Karpas-422 (cell line): ENCODE data around the gene PRKAG2. TPM values are rescaled to one million over a fixed set of nuclear protein-coding genes. Genes with fewer than 3 reads are reported as not detected.

Experiments used
- DNase-seq: peaks from one replicate; pipeline ENCODE4 v3.0.0-alpha.2; 2015
- H2AFZ ChIP-seq: fragments of 200-600 bp; sonication (generic); 2 replicates; pipeline ENCODE4 v1.6.1; 2014; ENCODE audit warnings: antibody characterized with exemption, low read length, mixed read lengths
- H3K27ac ChIP-seq: fragments of 200-600 bp; sonication (generic); 2 replicates; pipeline ENCODE4 v1.5.1; 2014; ENCODE audit warnings: mild to moderate bottlenecking, low read length, moderate library complexity
- H3K27me3 ChIP-seq: fragments of 200-600 bp; sonication (generic); 2 replicates; pipeline ENCODE4 v1.6.1; 2014; ENCODE audit warnings: low read length, mixed read lengths
- H3K36me3 ChIP-seq: fragments of 200-600 bp; sonication (generic); 2 replicates; pipeline ENCODE4 v1.6.1; 2014; ENCODE audit warnings: low read length, mixed read lengths; ENCODE audit not compliant: insufficient read depth
- H3K4me1 ChIP-seq: fragments of 200-600 bp; sonication (generic); 2 replicates; pipeline ENCODE4 v1.6.1; 2014; ENCODE audit warnings: mild to moderate bottlenecking, low read length, mixed read lengths
- H3K4me2 ChIP-seq: fragments of 200-600 bp; sonication (generic); 2 replicates; pipeline ENCODE4 v1.6.1; 2014; ENCODE audit warnings: low read length, low read depth, mild to moderate bottlenecking; ENCODE audit not compliant: poor library complexity, severe bottlenecking
- H3K4me3 ChIP-seq: fragments of 200-600 bp; sonication (generic); 2 replicates; pipeline ENCODE4 v1.5.1; 2014; ENCODE audit warnings: mild to moderate bottlenecking, antibody characterized with exemption, low read length, mixed read lengths
- H3K79me2 ChIP-seq: fragments of 200-600 bp; sonication (generic); 2 replicates; pipeline ENCODE4 v1.6.1; 2014; ENCODE audit warnings: mild to moderate bottlenecking, low read length, mixed read lengths
- H3K9ac ChIP-seq: fragments of 200-600 bp; sonication (generic); 2 replicates; pipeline ENCODE4 v1.6.0; 2014; ENCODE audit warnings: low read length
- H3K9me2 ChIP-seq: fragments of 200-600 bp; sonication (generic), shearing (Covaris generic); replicated peaks from 2 replicates; pipeline ENCODE4 v1.6.0; 2014; ENCODE audit warnings: mild to moderate bottlenecking, low read length, moderate library complexity; ENCODE audit not compliant: insufficient read depth
- H3K9me3 ChIP-seq: fragments of 300-700, 200-600 bp; sonication (generic); 2 replicates; pipeline ENCODE4 v1.6.1; 2014; ENCODE audit warnings: low read length, mixed read lengths
- H4K20me1 ChIP-seq: fragments of 200-600 bp; sonication (generic); 2 replicates; pipeline ENCODE4 v1.6.1; 2014; ENCODE audit warnings: mild to moderate bottlenecking, antibody characterized with exemption, low read length, low read depth; ENCODE audit not compliant: insufficient read depth
- total RNA-seq: library from RNA; depleted of rRNA; stranded (reverse); fragments of >200 nt; shearing (Covaris generic); gene quantifications from 2 replicates; pipeline ENCODE4 v1.2.3, GENCODE V29; 2014; ENCODE audit warnings: low replicate concordance

Gene PRKAG2
- total RNA-seq, 1 experiment from 2014 or later: 6.3 TPM

DNA sequence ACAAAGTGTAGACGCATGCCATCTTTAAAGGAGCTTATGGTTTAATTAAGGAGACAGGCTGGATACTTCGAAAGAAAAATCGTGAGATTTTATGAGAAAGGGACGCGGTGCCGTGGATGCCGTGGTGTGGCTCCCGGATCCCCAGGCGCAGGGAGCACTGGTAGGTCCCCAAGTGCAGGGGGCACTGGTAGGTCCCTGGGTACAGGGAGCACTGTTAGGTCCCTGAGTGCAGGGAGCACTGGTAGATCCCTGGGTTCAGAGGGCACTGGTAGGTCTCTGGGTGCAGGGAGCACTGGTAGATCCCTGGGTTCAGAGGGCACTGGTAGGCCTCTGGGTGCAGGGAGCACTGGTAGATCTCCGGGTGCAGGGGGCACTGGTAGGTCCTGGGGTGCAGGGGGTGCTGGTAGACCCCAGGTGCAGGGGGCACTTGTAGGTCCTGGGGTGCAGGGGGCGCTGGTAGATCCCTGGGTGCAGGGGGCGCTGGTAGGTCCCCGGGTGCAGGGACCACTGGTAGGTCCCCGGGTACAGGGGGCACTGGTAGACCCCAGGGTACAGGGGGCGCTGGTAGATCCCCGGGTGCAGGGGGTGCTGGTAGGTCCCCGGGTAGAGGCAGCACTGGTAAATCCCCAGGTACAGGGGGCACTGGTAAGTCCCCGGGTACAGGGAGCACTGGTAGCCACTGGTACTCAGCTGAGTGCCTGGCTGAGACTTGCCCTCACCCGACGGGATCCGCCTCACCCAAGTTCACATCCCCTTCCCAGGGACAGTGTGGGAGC lies 14.1 kb downstream of the PRKAG2 start:
- Histone ChIP-seq H3K9ac (no peak overlapping the region), H3K79me2 (no peaks in the 10 kb centered on the region), H3K27me3 (no peaks in the 10 kb centered on the region), H3K4me2 (no peak overlapping the region), H3K27ac (no peak overlapping the region), H3K9me3 (no peaks in the 10 kb centered on the region), H3K4me3 (no peak overlapping the region), H3K4me1 (peaks cover 12% of the 10 kb centered on the region), H2AFZ (no peak overlapping the region), H4K20me1 (no peaks in the 10 kb centered on the region), H3K9me2 (no peaks in the 10 kb centered on the region), H3K36me3 (no peaks in the 10 kb centered on the region)
- no peak for DNase-seq

DNA sequence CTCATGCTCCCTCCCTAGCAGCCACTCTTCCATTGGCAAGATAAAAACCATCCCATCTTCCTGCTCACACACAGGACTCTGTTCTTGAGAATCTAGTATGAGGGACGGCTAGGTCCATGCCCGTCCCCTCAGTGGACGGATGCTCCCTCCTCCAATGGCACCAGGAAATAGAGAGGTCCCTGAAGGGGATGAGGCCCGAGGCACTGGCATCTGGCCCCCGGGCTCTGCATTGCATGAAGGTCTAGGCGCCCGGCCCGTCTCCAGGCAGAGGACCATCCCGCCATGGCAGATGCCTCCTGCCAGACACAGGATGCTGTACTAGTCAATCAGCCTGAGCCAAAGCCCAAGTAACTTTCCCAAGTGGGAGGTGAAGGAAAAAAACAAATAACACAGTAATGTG lies 15.0 kb downstream of the PRKAG2 start:
- Histone ChIP-seq H3K9me2 (no peaks in the 10 kb centered on the region), H3K79me2 (no peaks in the 10 kb centered on the region), H3K4me2 (no peak overlapping the region), H3K9ac (no peak overlapping the region), H2AFZ (no peak overlapping the region), H3K4me3 (no peak overlapping the region), H3K27ac (no peak overlapping the region), H4K20me1 (no peaks in the 10 kb centered on the region), H3K36me3 (no peaks in the 10 kb centered on the region), H3K4me1 (peaks cover 12% of the 10 kb centered on the region), H3K27me3 (no peaks in the 10 kb centered on the region), H3K9me3 (no peaks in the 10 kb centered on the region)
- DNase-seq: no peak

DNA sequence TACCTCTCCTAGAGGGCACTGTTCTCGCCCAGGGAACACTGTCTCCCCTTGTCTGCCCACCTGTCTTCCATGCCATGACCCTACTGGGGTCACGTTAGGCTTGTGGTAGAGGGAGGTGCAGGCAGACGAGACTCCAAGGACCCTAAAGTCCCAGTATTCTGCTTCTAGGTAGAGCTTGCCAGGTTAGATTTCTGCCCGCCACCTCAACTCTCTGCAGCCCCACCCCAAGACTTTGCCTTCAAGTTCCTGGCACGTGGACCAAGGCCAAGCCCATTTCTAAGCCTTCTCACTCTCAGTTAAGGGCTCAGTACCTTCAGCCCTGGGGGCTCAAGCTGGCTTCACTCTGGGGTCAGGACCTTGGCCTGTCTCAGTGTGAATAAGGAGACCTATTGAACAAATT lies 16.1 kb downstream of the PRKAG2 start:
- no peaks in the 10 kb centered on the region for H4K20me1 ChIP-seq
- no peak overlapping the region for H3K4me2 ChIP-seq
- peaks cover 12% of the 10 kb centered on the region for H3K4me1 ChIP-seq
- H3K79me2 ChIP-seq: no peaks in the 10 kb centered on the region
- H3K9ac ChIP-seq: no peak overlapping the region
- H3K9me2 ChIP-seq: no peaks in the 10 kb centered on the region
- no peaks in the 10 kb centered on the region for H3K9me3 ChIP-seq
- no peak for DNase-seq
- H3K36me3 ChIP-seq: no peaks in the 10 kb centered on the region
- no peak overlapping the region for H3K27ac ChIP-seq
- H3K4me3 ChIP-seq: no peak overlapping the region
- H3K27me3 ChIP-seq: no peaks in the 10 kb centered on the region
- no peak overlapping the region for H2AFZ ChIP-seq

DNA sequence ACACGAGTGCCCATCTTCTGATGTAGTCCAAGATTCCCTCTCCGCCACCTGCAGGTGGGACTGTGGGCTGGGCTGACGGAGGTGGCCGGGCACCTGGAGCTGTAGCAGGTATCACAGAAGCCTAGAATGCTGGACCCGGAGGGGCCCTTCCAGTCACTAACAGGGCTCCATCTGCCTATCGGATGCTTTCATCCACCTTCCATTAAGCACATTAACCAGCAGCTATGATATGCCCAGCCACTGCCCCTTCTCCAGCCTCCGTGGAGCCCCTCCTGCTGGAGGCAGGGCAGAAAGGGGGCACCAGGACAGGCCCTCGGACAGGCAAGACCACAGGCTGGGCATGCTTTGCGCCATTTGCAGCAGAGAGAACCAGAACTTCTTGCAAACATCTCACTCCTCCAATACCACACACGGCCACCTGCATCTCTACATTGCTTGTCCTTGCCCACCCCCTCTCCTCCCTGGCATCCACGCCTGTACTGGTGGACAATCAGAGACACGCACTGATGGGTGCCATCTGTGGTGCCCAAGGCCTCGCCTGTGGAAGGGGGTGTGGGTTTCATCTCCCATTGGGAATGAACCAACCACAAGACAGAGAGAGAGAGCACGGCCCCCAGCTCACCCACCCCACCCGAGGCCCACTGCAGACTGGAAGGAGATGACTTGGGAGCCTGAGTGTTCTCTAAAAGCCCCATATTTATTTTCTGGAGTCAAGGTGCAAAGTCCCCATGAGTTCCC lies 16.8 kb downstream of the PRKAG2 start:
- DNase-seq: no peak
- H3K4me3 ChIP-seq: no peak overlapping the region
- no peak overlapping the region for H3K9ac ChIP-seq
- no peaks in the 10 kb centered on the region for H4K20me1 ChIP-seq
- no peaks in the 10 kb centered on the region for H3K9me3 ChIP-seq
- H3K27ac ChIP-seq: no peak overlapping the region
- H3K4me2 ChIP-seq: no peak overlapping the region
- peaks cover 12% of the 10 kb centered on the region for H3K4me1 ChIP-seq
- H3K9me2 ChIP-seq: no peaks in the 10 kb centered on the region
- H2AFZ ChIP-seq: no peak overlapping the region
- H3K79me2 ChIP-seq: no peaks in the 10 kb centered on the region
- H3K36me3 ChIP-seq: no peaks in the 10 kb centered on the region
- H3K27me3 ChIP-seq: no peaks in the 10 kb centered on the region

DNA sequence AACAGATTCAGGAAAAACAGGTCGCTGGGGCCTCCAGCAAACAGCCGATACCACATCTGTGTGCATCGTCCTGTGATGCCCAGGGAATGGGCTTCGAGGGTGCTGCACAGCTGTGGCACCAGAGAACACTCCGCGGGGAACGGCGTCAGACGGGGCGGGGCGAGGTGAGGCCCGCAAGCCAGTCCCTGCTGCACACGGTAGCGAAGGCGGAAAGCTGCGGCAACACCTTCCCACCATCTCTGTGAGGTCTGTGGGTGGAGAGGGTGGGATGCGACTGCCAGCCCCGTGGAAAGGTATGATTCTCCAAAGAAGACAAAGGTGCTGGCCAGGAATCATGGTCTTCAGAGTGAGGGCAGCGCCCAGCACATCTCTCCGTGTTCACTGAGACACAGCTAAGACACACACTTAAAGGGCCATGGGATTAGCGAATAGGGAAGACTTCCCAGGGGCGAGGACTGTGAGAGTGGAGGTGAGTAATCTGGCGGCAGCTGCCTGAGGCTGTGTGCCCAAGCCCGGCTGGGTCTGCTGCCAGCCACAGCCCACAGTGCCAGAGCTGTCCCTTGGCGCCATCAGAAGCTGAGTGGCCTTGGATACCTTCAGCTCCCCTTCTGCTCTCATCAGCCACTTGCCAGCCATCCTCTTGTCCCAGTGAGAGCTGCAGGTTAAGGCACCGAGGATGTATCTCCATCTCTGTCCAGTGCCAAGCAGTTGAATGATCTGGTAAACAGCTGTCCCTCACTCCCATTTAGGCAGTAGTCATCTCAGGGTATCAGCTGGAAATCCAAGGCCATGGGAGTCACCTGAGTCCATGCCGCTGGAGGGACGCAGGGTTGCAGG lies 17.6 kb downstream of the PRKAG2 start:
- H3K9me3 ChIP-seq: no peaks in the 10 kb centered on the region
- H3K79me2 ChIP-seq: no peaks in the 10 kb centered on the region
- H3K4me2 ChIP-seq: no peak overlapping the region

DNA sequence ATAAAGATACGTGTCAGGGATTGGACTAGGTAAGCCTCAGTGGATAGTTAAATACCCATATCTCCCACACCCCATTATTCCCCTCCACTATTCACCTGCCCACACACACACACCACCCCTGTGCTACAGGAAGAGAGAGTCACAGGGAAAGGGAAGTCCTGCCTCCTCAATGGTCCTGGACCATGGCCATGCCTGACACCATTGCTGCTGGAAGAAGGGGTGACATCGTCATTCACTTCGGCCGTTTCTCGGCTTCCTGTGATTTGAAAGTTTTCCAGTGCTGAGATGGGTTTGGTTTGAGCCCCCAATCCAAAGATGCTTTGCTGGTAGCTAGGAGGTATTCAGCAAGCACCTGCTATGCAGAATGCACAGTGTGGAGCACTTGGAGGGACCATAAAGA lies 18.5 kb downstream of the PRKAG2 start:
- H3K36me3 ChIP-seq: no peaks in the 10 kb centered on the region
- H3K27me3 ChIP-seq: no peaks in the 10 kb centered on the region
- no peak overlapping the region for H3K9ac ChIP-seq
- H4K20me1 ChIP-seq: no peaks in the 10 kb centered on the region
- H3K9me2 ChIP-seq: no peaks in the 10 kb centered on the region
- no peak overlapping the region for H3K4me3 ChIP-seq
- DNase-seq: no peak
- H3K4me2 ChIP-seq: no peak overlapping the region
- no peaks in the 10 kb centered on the region for H3K79me2 ChIP-seq
- H3K27ac ChIP-seq: no peak overlapping the region
- H2AFZ ChIP-seq: no peak overlapping the region
- H3K9me3 ChIP-seq: no peaks in the 10 kb centered on the region
- H3K4me1 ChIP-seq: no peaks in the 10 kb centered on the region

More for the DNA sequence above, 17.6 kb downstream of the PRKAG2 start:
- H3K27ac ChIP-seq: no peak overlapping the region
- H3K9ac ChIP-seq: no peak overlapping the region
- no peaks in the 10 kb centered on the region for H3K36me3 ChIP-seq
- H2AFZ ChIP-seq: no peak overlapping the region
- H3K27me3 ChIP-seq: no peaks in the 10 kb centered on the region
- no peak overlapping the region for H3K4me3 ChIP-seq
- no peak for DNase-seq
- H3K4me1 ChIP-seq: peaks cover 8% of the 10 kb centered on the region
- H4K20me1 ChIP-seq: no peaks in the 10 kb centered on the region
- H3K9me2 ChIP-seq: no peaks in the 10 kb centered on the region

DNA sequence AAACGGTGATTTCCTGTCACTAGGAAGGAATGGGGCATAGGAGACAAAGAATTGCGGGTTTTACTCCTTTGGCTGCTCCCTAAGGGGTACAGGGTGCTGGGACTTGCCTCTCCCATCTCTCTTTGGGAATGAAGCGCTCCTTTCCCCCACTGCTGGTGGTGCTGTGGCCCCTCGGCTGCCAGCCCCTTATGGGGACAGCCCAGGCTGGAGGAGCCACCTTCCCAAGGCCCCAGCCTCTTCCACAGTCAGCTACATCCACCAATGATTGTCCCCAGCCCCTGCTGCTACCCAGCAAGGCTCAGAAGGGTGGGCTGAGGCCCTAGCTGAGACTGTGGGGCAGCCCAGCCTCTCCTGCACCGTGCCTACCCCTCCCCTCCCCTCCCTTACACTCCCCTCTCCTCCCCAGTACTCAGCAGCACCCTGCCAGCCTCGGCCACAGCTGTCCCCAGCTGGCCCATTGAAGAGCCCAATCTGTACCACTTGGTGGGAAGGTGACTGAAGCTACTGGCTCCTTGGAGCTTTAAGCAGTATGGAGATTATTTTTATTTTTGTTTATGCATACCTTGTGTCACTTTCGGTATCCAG lies 19.0 kb downstream of the PRKAG2 start:
- Histone ChIP-seq H3K4me3 (no peak overlapping the region), H2AFZ (no peak overlapping the region), H3K36me3 (no peaks in the 10 kb centered on the region), H3K9me2 (no peaks in the 10 kb centered on the region), H3K27me3 (no peaks in the 10 kb centered on the region), H4K20me1 (no peaks in the 10 kb centered on the region), H3K79me2 (no peaks in the 10 kb centered on the region), H3K4me2 (no peak overlapping the region), H3K4me1 (no peaks in the 10 kb centered on the region), H3K9me3 (no peaks in the 10 kb centered on the region), H3K27ac (no peak overlapping the region), H3K9ac (no peak overlapping the region)
- no peak for DNase-seq

DNA sequence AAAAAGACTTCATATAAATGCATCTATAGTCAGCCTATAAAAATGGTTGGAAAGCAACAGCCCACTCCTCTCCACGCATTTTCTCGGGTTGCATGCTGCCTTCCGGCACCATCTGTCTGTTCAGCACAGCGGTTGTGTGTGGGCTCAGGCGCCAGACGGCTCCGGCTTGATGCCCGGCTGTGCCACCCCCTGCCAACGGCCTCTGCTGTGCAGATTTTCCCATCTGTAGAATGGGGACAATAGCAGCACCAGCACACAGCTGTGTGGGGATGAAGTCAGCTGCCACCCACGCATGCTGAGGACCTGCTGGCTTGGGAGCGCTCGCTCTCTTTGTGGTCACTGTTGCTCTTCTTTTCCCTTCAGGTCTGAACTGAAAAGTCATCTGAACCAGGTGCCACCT lies 19.5 kb downstream of the PRKAG2 start:
- H3K27me3 ChIP-seq: no peaks in the 10 kb centered on the region
- no peak overlapping the region for H2AFZ ChIP-seq
- H3K36me3 ChIP-seq: no peaks in the 10 kb centered on the region
- no peaks in the 10 kb centered on the region for H3K4me1 ChIP-seq
- H3K4me2 ChIP-seq: no peak overlapping the region
- no peaks in the 10 kb centered on the region for H4K20me1 ChIP-seq
- H3K9me3 ChIP-seq: no peaks in the 10 kb centered on the region
- no peak overlapping the region for H3K4me3 ChIP-seq
- DNase-seq: no peak
- H3K9me2 ChIP-seq: no peaks in the 10 kb centered on the region
- no peak overlapping the region for H3K27ac ChIP-seq
- H3K9ac ChIP-seq: no peak overlapping the region
- no peaks in the 10 kb centered on the region for H3K79me2 ChIP-seq
